HG03575 (cell line): ENCODE results near the gene BCAP31.
"Not testable (repeated sequence)": the region's sequence is repeated elsewhere in the genome, so short reads cannot be mapped to it uniquely, and the experiment has no call there.

Experiments
- ATAC-seq: cut with Tn5 transposase; IDR thresholded peaks from one replicate; pipeline ENCODE4 v1.9.1; 2021; ENCODE audit not compliant: unreplicated experiment, insufficient number of reproducible peaks, low FRiP score; ENCODE audit errors: extremely low read depth

BCAP31 gene

GRCh38 chrX:153723351-153724251, 586 bp downstream of the BCAP31 start:
- no peak for ATAC-seq

GRCh38 chrX:153722704-153723350, 1.4 kb downstream of the BCAP31 start:
- no peak for ATAC-seq

GRCh38 chrX:153719701-153720100, 4.5 kb downstream of the BCAP31 start:
- ATAC-seq = no peak

GRCh38 chrX:153719238-153719637, 4.9 kb downstream of the BCAP31 start:
- no peak for ATAC-seq

- ATAC-seq = no peak
Measured at GRCh38 chrX:153717445-153717844, 6.7 kb downstream of the BCAP31 start.

DNA sequence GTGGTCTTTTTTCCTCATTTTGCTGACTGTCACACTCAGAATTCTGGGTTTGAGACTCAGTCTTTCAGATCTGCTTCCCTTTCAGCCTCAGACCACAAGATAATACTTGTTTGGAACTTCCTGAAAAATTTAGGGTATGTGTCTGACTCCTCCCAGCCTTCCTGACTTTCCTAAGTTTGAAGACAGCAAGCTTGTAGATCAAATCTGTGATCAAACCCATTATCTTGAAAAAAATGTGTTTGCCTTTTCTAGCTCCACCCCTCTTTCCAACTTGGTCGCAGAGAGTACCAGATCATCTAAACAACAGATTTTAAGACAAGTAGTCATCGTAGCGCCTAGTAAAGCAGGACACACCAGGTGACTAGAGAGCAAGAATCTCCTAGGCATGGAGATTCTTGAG, 9.9 kb downstream of the BCAP31 start:
- ATAC-seq = no peak

DNA sequence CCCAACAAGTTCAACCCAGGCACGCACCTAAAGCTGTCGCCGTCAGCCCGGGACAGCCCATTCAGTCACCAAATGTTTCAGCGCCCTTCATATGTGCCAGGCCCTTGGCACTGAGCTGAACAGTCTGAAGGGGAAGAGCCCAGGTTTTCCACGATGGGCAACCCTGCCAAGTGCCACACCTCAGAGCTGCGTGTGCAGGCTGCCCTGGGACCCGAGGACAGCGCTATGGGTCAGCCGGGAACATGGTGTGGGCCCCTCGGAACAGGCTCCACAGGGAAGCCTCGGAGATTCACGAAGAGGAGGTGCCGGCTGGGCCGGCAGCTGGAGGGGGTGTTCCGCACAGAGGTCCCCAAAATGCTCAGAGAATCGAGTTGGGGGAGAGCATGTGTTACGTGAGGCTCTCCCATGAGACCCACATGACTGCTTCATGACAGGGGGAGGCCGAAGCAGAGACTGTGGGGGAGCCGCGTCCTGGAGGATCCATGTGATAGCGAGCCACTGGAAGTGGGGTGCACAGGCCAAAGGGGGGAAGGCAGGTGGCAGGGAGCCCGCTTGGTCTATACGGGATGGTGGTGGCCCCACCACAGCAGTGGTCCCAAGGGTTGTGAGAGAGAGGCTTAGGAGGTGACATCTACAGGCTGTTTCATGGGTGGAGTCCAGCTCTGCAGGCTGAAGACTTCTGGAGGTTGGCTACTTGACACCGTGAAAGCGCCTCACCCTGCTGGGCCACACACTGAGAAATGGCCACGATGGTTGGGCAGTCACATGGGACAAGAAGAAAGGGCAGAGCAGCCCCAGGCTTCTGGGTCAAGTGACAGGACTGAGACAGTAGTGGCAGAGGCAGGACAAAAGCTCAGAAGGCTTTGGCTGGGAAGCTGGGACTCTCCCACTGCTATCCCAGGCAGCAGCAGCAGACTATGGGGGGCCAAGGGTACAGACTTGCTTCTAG, 14.2 kb downstream of the BCAP31 start:
- no peak for ATAC-seq

- ATAC-seq = no peak
Measured at GRCh38 chrX:153708415-153708814, 15.8 kb downstream of the BCAP31 start.

GRCh38 chrX:153707406-153707805, 16.8 kb downstream of the BCAP31 start:
- no peak for ATAC-seq

DNA sequence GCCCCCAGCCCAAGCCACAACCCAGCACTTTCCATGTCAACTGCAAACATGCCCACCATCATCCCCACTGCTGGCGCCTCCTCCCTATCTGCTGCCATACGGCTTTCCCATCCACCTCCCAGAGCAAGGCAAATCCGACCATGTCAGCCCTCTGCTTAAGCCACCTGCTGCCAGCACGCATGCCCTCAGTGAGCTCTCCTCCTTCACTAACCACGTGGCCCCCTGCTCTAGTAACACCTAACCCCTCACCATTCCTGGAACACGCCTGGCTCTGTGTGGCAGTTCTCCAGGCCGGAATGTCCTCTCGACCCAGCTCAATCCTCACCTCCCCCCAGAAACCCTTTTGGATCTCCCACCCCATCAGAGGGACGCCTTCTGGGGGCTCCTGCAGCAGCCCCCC, 17.4 kb downstream of the BCAP31 start:
- no peak for ATAC-seq

GRCh38 chrX:153705403-153706060, 18.7 kb downstream of the BCAP31 start:
- not testable (repeated sequence) for ATAC-seq

DNA sequence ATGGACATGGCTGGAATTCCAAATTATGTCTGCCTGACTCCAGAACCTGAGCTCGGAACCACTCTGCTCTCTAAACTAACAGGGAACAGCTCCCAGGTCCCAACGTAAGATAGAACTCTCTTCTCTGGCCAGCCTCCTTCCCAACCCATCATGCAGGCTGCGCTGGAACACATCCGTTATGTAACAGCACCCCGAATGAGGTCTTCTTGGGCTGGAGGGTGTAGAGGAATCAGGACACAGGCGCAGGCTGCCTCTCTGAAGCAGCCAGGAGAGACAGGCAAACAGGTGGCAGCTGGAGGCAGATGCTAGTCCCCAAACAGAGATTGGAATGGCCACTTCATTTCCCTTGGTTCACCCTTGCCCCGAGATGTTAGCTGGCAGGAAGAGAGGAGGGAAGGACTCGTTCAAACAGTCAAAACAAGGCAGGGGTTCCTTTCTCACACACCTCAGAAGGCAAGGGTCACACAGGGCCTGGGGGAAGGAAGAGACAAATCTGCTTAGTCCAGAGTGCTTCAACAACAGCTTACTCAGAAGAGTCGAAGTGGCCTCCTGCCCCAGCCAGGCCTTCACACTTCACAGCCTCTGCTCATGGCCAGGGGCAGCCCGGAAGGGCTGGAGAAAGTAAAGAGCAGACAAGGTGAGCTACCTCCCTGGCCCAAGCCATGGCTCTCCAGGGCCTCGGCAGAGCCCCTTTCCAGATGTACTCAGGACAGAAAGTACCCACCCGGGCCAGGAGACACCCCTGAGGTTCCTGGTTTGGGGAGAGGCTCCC, 19.4 kb downstream of the BCAP31 start:
- ATAC-seq = not testable (repeated sequence)

DNA sequence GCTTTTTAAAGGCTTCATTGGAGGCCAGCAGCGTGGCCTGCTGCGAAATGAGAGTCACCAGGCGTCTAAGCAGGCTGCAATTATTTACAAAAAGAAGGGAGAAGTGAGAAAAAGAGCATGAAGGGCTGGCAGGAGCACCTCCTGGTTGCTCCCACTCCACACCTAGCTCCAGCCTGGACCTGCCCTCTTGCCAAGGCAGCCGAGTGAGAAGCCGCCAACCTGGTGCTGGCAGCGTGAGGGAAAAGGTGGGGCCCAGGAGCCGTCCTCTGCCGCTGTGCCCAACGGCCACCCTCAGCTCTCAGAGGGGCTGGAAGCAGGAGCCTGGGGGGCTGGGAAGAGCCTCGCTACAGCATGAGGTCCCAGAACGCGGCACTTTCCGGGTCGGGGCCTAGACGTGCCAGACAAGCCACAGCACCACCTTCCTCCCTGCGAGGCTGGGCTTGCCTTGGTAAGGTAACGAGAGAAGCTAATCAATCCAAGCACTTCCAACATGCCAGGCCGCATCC, 20.1 kb downstream of the BCAP31 start:
- no peak for ATAC-seq

GRCh38 chrX:153703036-153703370, 21.2 kb downstream of the BCAP31 start:
- ATAC-seq = no peak

DNA sequence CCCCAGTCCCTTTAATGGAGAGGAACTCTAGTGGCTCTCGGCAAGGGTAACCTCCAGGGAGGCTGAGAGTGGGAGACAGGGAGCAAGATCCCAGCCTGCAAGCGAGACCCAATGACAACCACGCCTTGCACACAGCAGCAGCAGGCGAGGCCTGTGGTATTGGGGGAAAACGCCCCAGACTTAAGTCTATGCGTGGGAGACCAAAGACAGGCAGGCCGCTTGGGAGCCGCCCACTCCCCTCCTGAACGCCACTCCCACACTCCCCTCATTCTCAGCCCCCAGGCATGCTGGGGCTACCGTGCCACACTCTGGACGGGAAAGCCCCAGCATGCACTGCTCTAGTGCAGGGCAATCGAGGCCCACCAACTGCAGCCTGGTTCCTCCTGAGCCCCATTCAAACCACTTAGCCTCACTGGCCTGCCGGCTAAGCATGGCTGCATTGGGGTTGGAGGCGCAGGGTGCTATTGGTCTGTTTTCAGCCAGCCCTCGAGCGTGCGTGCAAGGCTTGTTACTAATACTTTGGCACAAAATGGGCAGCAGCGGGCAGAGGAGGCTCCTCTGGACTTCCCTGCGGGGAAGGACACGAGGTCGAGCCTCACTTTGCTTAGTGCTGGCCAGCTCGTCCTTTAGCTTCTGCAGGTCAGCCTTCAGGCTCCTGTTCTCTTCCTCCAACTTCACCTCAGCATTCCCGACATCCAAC, 21.7 kb downstream of the BCAP31 start:
- no peak for ATAC-seq

GRCh38 chrX:153701706-153702105, 22.5 kb downstream of the BCAP31 start:
- ATAC-seq = no peak

DNA sequence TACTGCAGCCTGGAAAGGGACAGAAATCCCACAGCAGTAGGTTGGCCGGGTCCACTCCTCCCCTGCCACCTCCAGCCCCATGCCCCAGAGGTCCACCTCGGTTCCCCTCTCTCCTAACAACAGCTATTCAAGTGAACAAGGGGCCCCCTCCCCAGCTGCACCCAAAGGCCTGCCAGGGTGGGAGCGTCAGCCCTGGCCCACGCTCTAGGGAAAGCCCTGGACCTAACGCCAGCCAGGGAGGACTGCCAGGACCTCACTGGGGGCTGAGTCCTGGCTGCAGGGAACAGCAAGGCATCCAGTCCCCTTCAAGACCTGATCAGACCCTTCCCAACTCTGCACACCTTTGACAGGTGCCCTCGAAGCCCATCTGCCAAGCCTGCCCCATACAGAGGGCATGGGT, 23.2 kb downstream of the BCAP31 start:
- ATAC-seq = no peak
